ENCODE measurements around the gene PIK3R1.
A peak's percentile ranks its signal among the peaks of the same experiment; 100 is the strongest.

PIK3R1 gene

GRCh38 chr5:68331192-68332079, 115.9 kb downstream of the PIK3R1 start:
- DNase-seq (ENCODE audit: low read depth): no peak

GRCh38 chr5:68332080-68332451, 116.5 kb downstream of the PIK3R1 start:
- no peak for DNase-seq (ENCODE audit: low read depth)

DNA sequence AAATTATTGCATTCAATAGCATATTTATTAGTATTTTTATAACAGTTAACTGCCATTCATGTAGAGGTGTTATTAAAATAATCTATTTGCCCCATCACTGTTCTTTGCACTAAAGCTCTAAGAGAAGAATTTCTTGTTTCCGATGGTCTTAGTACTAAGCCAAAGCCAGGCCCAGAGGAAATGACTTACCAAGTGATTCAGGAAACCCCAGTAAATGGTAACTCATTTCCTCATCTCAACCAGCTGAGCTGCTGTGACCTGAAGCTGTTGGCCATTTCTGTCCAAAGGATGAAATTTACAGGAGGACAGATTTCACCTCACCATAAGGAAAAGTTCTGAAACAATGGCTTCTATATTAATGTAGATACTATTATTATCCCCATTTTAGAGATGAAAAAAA, 117.0 kb downstream of the PIK3R1 start:
- no peak for DNase-seq (ENCODE audit: low read depth)

DNA sequence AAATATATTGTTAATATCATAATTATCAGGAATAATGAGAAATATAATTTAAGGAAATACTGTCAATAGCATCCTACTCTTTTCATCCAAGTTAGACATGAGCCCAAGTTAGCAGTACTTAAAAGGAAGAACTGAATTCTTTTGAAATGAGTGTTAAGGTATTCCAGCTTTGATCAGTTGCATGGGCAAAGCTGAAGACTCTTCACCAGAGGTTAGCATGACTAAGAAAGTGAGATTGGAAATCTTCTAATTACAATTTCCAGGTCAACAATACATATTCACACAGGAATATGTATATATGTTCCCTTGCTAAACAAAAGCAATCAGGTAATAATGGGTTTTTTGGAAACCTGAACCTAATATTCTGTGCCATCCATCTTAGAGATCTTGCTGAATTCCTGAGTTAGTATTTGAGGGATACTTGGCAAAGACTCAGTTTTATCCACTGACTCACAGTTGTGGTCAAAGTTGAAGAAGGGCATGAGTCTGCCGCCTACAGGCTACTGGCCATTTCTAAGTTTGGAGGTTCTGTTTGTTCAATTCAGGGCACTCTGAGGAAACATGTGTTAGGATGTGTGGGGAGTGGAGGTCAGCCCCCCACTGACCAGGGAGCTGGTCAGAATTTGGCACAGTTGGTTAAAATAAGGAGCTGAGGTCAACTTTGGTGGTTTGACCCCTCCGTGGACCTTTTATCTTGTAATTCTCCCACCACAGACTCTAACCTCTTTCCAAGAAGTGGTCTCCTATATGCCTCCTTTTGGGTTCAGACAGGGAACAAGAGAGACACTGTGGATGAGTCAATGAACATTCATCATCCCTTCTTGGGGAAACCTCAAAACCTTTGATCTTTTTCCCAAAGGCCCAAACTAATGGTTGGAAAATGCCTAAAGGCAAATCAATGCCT, 118.3 kb downstream of the PIK3R1 start:
- peak; percentile 85 for DNase-seq (ENCODE audit: low read depth)

- DNase-seq (ENCODE audit: low read depth): no peak
Observed at GRCh38 chr5:68334553-68334886, 119.0 kb downstream of the PIK3R1 start.

GRCh38 chr5:68335075-68335474, 119.5 kb downstream of the PIK3R1 start:
- DNase-seq (ENCODE audit: low read depth): no peak

DNA sequence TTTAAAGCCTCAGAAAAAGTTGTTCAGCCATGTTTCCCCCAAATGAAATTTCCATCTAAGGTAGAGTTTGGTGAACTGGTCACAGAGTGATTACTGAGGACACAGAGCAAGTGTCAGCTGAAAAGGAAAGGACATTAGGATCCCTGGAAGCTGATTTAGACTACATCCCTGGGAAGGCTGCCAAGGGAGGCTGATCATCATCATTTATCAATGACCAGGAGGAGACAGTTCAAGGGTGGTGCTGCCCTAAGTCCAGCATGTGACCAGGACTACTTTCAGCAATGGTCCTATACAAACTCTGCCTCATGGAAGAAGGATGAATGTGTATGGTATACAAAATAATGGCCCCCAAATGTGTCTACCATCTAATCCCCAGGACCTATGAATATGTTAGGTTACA, 120.6 kb downstream of the PIK3R1 start:
- DNase-seq (ENCODE audit: low read depth): no peak

GRCh38 chr5:68337235-68337634, 121.7 kb downstream of the PIK3R1 start:
- DNase-seq (ENCODE audit: low read depth): no peak

DNA sequence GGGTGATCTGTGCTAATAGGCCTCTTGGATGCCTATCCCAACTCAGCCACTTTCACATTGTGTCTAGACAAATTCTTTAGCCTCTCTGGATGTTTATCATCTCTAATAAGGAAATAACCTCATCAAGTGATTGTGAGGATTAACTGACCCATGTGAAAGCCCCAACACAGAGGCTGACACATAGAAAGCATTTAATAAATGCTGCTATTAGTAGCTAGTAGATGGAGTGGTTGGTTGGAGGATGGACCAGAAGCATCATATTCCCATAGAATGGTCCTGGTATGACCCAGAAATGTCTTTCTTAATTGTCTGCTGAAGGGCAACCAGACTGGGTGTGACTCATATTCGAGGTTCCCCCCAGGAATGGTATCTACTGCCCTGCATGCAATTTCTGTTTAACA, 124.4 kb downstream of the PIK3R1 start:
- DNase-seq (ENCODE audit: low read depth): no peak

DNA sequence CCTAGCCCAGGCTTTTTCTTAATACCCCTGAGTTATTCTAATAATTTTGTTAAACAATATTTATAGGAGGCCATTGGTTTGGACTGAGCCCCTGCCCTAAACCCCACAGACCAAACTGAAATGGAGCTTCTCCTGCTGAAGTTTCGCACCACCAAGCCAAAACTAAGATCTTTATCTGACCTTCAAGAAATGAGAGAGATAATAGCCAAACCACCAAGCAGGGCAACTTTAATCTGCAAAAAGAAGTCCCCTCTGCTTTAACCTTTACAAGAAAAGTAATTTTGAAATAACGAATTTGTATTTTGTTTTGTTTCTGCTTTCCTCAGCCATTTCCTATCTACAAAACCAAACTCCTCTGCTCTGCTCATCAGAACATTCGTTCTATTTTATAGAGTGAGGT, 125.5 kb downstream of the PIK3R1 start:
- DNase-seq (ENCODE audit: low read depth): no peak

- DNase-seq (ENCODE audit: low read depth): no peak
Observed at GRCh38 chr5:68342693-68343092, 127.1 kb downstream of the PIK3R1 start.

DNA sequence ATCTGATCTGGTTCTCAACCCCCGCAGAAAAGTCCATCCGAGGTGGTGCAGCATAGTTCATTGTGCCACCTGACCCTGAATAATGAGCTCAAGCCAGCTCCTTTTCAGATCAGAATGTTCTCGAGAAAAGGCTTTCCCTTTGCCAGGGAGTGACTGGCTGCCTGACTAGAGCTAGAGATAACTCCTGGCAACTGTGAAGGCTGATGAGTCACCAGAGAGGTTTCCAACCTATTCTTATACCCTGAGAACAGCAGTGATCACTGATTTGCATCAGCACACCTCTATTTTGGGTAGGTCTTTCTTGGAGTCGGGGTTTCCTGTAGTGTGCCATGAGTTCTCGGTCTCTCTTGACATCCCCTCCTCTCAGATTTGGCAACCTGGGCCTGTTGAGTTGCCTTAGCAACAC, 127.9 kb downstream of the PIK3R1 start:
- no peak for DNase-seq (ENCODE audit: low read depth)

DNA sequence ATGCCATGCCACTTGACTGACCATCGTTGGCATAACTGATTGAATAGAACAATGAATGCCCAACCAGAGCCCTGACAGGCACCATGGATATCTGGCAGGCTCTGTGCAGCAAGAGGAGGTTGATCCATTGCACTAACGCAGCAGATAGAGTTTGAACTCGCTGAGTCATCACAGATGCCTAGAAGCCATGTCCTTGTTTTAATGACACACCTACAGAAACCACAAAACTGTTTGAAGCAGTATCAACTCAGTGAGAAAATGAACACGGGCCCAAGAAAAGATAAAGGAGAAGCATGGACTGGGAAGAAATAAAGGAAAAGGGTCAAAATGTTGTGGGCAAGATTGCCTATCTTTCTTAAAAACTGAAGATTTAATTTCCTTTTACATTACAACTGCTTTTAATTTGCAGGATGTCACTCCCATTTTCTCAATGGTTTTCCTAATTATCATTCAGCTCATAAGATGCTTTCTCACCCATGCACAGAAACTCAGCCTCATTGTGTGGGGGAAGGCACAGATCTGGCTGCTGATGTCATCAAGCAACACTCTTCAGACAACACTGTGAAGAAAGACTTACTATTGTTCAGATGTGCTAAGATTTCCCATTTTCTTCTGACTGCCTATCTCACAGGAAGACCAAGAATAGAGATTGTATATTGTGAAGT, 129.0 kb downstream of the PIK3R1 start:
- DNase-seq (ENCODE audit: low read depth): no peak

DNA sequence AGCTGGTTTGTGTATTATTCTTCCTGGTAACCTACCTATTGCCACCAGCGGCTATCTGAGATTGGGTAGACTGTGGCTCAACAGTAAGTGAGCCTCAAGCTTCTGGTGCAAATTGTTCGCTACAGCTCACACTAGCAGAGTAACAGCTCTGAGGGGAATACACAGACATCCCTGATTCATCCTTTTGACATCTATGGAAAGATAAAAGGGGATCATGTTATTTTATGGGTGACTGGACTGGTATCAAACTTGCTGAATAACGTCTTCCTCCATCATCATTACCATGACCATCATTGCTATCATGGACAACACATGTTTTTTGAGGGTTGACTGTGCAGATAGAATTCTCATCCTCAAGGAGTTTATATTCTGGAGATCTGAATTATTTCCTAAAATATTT, 129.6 kb downstream of the PIK3R1 start:
- DNase-seq (ENCODE audit: low read depth): no peak

DNA sequence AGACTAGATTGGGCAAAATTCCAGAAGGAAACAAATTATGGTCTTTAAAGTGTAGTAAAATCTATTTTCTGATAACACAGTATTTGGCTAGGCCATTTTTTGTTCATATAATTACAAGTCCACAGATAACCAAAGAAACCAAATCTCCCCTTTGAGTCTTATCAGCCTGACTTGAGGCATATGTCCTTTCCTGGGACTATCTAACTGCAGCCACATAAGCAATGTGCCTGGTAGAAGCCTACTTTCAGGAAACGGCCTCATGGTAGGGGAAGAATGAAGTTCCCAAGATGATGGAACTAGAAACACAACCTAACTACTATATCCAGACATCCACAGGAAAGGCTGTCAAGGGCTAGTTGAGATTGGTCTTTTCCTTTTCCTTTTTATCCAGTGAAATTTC, 130.0 kb downstream of the PIK3R1 start:
- DNase-seq (ENCODE audit: low read depth): no peak

DNA sequence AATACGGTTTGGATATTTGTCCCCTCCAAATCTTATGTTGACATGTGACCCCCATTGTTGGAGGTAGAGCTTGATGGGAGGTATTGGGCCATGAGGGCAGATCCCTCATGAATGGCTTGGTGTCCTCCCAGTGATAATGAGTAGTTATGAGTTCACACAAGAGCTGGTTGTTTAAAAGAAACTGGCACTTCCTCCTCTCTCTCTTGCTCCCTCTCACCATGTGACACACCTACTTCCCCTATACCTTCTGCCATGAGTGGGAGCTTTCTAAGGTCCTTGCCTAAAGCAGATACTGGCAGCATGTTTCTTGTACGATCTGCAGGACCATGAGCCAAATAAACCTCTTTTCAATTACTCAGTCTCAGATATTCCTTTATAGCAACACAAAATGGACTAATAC, 132.0 kb downstream of the PIK3R1 start:
- no peak for DNase-seq (ENCODE audit: low read depth)

GRCh38 chr5:68348447-68349222, 133.1 kb downstream of the PIK3R1 start:
- no peak for DNase-seq (ENCODE audit: low read depth)

DNA sequence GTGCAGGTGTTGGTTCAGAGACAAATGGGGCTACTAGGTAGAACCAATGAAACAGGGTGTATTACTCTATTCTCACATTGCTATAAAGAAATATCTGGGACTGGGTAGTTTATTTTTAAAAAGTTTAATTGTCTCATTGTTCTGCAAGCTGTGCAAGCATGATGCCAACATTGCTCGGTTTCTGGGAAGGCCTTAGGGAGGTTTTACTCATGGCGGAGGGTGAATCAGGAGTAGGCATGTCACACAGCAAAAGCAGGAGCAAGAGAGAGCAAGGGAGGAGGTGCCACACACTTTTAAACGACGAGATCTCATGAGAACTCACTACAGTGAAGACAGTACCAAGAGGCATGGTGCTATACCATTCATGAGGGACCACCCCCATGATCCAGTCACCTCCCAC, 134.6 kb downstream of the PIK3R1 start:
- no peak for DNase-seq (ENCODE audit: low read depth)

Data from HS-27A (cell line).